Measurements from ENCODE around the gene B3GNT4. TPM values are rescaled to one million over a fixed set of nuclear protein-coding genes. Genes with fewer than 3 reads are reported as not detected.

B3GNT4 gene
- total and polyA plus RNA-seq, 2 of the 4 experiments (the other 2 are of a cell fraction), result 0.18 to 0.53 TPM

GRCh38 chr12:122228092-122228491 is 24.6 kb downstream of the B3GNT4 start:
- no peak overlapping the region for H3K4me3 ChIP-seq (ENCODE audit: insufficient read depth, low read depth, low read length)
- in situ Hi-C loops (cut with MboI; ENCODE audit: low sequenced_read_pairs) (no loop called here), dilution Hi-C loops (cut with HindIII; ENCODE audit: low sequenced_read_pairs, unreplicated experiment) (no loop called here), intact Hi-C loops (cut with micrococcal nuclease) (no loop called here)
- peaks cover 11% of the 10 kb centered on the region; the same call in 1 of the 2 replicates for H3K9me1 ChIP-seq (ENCODE audit: insufficient read depth, low read length)
- H3K18ac ChIP-seq (ENCODE audit: low read depth, low read length), result no peak overlapping the region
- no peak overlapping the region for H2BK5ac ChIP-seq (ENCODE audit: low read depth, low read length, poor library complexity, severe bottlenecking)
- BruUV-seq (replicated peaks), result no TSS peak
- no peak overlapping the region for H2BK20ac ChIP-seq (ENCODE audit: low read depth, low read length)
- H4K91ac ChIP-seq (ENCODE audit: insufficient read depth, low read depth, low read length), result no peak overlapping the region
- DNase-seq (no peak), ATAC-seq (ENCODE audit: low read depth) (no peak)
- peaks cover 10% of the 10 kb centered on the region for H3K4me1 ChIP-seq (ENCODE audit: control insufficient read depth, insufficient read depth, low read length)
- H2AK9ac ChIP-seq (replicated peaks; ENCODE audit: low read depth, low read length, poor library complexity), result no peak overlapping the region
- no peaks in the 10 kb centered on the region for H3K9me3 ChIP-seq (ENCODE audit: control insufficient read depth, insufficient read depth, low read length)
- no peaks in the 10 kb centered on the region for H3K27me3 ChIP-seq (ENCODE audit: control insufficient read depth, insufficient read depth, low read length)
- H3K56ac ChIP-seq (ENCODE audit: extremely low read depth, insufficient read depth, low read length), result no peak overlapping the region
- H2AFZ ChIP-seq (replicated peaks; ENCODE audit: low read length, poor library complexity), result no peak overlapping the region
- POLR2A ChIA-PET (ENCODE audit: unreplicated experiment), result no interaction called here
- no peak overlapping the region for H3K4me2 ChIP-seq (ENCODE audit: low read depth, low read length)
- TF ChIP-seq CTCF (conservative IDR thresholded peaks at IDR 0.05; ENCODE audit: low read depth, low read length), result no peak
- H3K79me1 ChIP-seq (ENCODE audit: low read depth in 1 of 2, low read length in 2 of 2), result peaks cover 10 to 16% of the 10 kb centered on the region in 2 experiments
- H3K9ac ChIP-seq (ENCODE audit: low read depth, low read length), result no peak overlapping the region
- H3K23ac ChIP-seq (ENCODE audit: low read depth, low read length), result no peak overlapping the region
- no peak overlapping the region for H4K5ac ChIP-seq (ENCODE audit: low read depth, low read length)
- H2AK5ac ChIP-seq (ENCODE audit: low read depth, low read length), result no peak overlapping the region
- H3K4ac ChIP-seq (ENCODE audit: low read depth, low read length), result no peak overlapping the region
- H3K36me3 ChIP-seq (ENCODE audit: control insufficient read depth, insufficient read depth, low read length), result peaks cover 16% of the 10 kb centered on the region
- CTCF ChIA-PET, result no interaction called here
- H3K14ac ChIP-seq (replicated peaks; ENCODE audit: low read depth, low read length), result no peak overlapping the region
- no peak overlapping the region for H4K8ac ChIP-seq (ENCODE audit: low read depth in 2 of 2, low read length in 2 of 2)
- H2BK15ac ChIP-seq (ENCODE audit: low read depth, low read length), result no peak overlapping the region
- WGBS, 2 experiments (ENCODE audit: extremely low coverage in 2 of 2, insufficient read length in 1 of 2), result 92% methylated on average over 2 of the region's 5 CpGs; no CpG with 5 or more reads in 1 of the 2 experiments
- no peak overlapping the region for H2BK120ac ChIP-seq (ENCODE audit: low read depth, low read length)
- H4K20me1 ChIP-seq (ENCODE audit: insufficient read depth, low read length), result peaks cover 11% of the 10 kb centered on the region
- no peak overlapping the region for H3K27ac ChIP-seq (ENCODE audit: insufficient read depth, low read length)

All from IMR-90 (cell line).